Activated naive CD8-positive, alpha-beta T cell treated with anti-CD3 and anti-CD28 coated beads, Interleukin-2, amount 10 ng/mL, durations not matched to agents 7 days and 5 days (primary cell): ENCODE data around the gene SH2D1B. TPM values are rescaled to one million over a fixed set of nuclear protein-coding genes. Genes with fewer than 3 reads are reported as not detected.

Experiments
- ATAC-seq: fragments of 150-1000 bp; cut with Tn5 transposase; one replicate; pipeline ENCODE4 v1.10.0; 2021; ENCODE audit warnings: low read depth, moderate library complexity
- POLR2A ChIA-PET: fragments of 350-600 bp; sonication (Branson Sonifier 250); formaldehyde crosslinking; loops from one replicate; lab custom pipeline; 2021; ENCODE audit warnings: antibody characterized with exemption; lab: Charles Lee
- DNase-seq: peaks from one replicate; pipeline ENCODE4 v3.0.0; 2021
- H3K27ac Mint-ChIP-seq: one replicate; pipeline ENCODE4 v1.8.0; 2022; ENCODE audit warnings: mild to moderate bottlenecking, mixed read lengths
- H3K27me3 Mint-ChIP-seq: one replicate; pipeline ENCODE4 v1.8.0; 2022; ENCODE audit warnings: mild to moderate bottlenecking, moderate library complexity, mixed read lengths
- H3K36me3 Mint-ChIP-seq: one replicate; pipeline ENCODE4 v1.8.0; 2021; ENCODE audit warnings: mild to moderate bottlenecking, mixed read lengths
- H3K4me1 Mint-ChIP-seq: one replicate; pipeline ENCODE4 v1.8.0; 2021; ENCODE audit warnings: mixed read lengths
- H3K4me3 Mint-ChIP-seq: one replicate; pipeline ENCODE4 v1.8.0; 2022; ENCODE audit warnings: mild to moderate bottlenecking, moderate library complexity, mixed read lengths
- H3K9me3 Mint-ChIP-seq: one replicate; pipeline ENCODE4 v1.8.0; 2021; ENCODE audit warnings: mixed read lengths
- total RNA-seq, 2 experiments: library from RNA; stranded (reverse); gene quantifications; one replicate each; pipeline ENCODE4 v1.2.3, GENCODE V29; 2021

SH2D1B gene
- total RNA-seq, 2 experiments from 2014 or later: not detected

GRCh38 chr1:162383091-162383490 lies 28.8 kb downstream of the SH2D1B start:
- no peak overlapping the region for H3K4me3 Mint-ChIP-seq
- POLR2A ChIA-PET: no interaction called here
- H3K9me3 Mint-ChIP-seq: no peaks in the 10 kb centered on the region
- ATAC-seq: no peak
- H3K27ac Mint-ChIP-seq: no peak overlapping the region
- H3K27me3 Mint-ChIP-seq: no peaks in the 10 kb centered on the region
- no peaks in the 10 kb centered on the region for H3K36me3 Mint-ChIP-seq
- H3K4me1 Mint-ChIP-seq: no peaks in the 10 kb centered on the region
- DNase-seq: no peak

- no peak overlapping the region for H3K27ac Mint-ChIP-seq
- ATAC-seq (no peak), DNase-seq (no peak)
- POLR2A ChIA-PET: no interaction called here
- no peaks in the 10 kb centered on the region for H3K9me3 Mint-ChIP-seq
- H3K36me3 Mint-ChIP-seq: no peaks in the 10 kb centered on the region
- H3K27me3 Mint-ChIP-seq: no peaks in the 10 kb centered on the region
- no peak overlapping the region for H3K4me3 Mint-ChIP-seq
- H3K4me1 Mint-ChIP-seq: no peaks in the 10 kb centered on the region
Observed at GRCh38 chr1:162381941-162382750, 29.8 kb downstream of the SH2D1B start.

GRCh38 chr1:162381383-162381782 lies 30.6 kb downstream of the SH2D1B start, which contains the start of gene C1orf226:
TSS of gene C1orf226 (plus strand) at chr1:162381728. CDS start at chr1:162381902, 174 bp downstream.
- POLR2A ChIA-PET: no interaction called here

GRCh38 chr1:162380061-162380846 lies 31.7 kb downstream of the SH2D1B start:
- H3K4me3 Mint-ChIP-seq: no peak overlapping the region
- ATAC-seq: no peak
- POLR2A ChIA-PET: interaction anchor here (0.6 kb wide), 1 partner anchor 9 kb away, joined by 3 read pairs; no protein-coding TSS in a partner anchor

More at GRCh38 chr1:162381383-162381782, 30.6 kb downstream of the SH2D1B start, which contains the start of gene C1orf226:
- no peaks in the 10 kb centered on the region for H3K36me3 Mint-ChIP-seq
- no peaks in the 10 kb centered on the region for H3K27me3 Mint-ChIP-seq
- DNase-seq: no peak
- ATAC-seq: no peak
- no peaks in the 10 kb centered on the region for H3K4me1 Mint-ChIP-seq
- H3K4me3 Mint-ChIP-seq: no peak within 1 kb of the TSS
- no peaks in the 10 kb centered on the region for H3K9me3 Mint-ChIP-seq
- H3K27ac Mint-ChIP-seq: no peak within 1 kb of the TSS

GRCh38 chr1:162376691-162377090 lies 35.2 kb downstream of the SH2D1B start, which contains the start of gene SPATA46:
TSS of gene SPATA46 (minus strand) at chr1:162376854. CDS start at chr1:162376790, 64 bp downstream.
- Mint-ChIP-seq H3K9me3 (no peaks in the 10 kb centered on the region), H3K27me3 (peaks cover 1% of the 10 kb centered on the region), H3K4me1 (no peaks in the 10 kb centered on the region), H3K36me3 (no peaks in the 10 kb centered on the region), H3K4me3 (no peak within 1 kb of the TSS), H3K27ac (no peak within 1 kb of the TSS)
- DNase-seq: no peak
- ATAC-seq: no peak
- POLR2A ChIA-PET: no interaction called here

More at GRCh38 chr1:162380061-162380846, 31.7 kb downstream of the SH2D1B start:
- no peak overlapping the region for H3K27ac Mint-ChIP-seq
- H3K9me3 Mint-ChIP-seq: no peaks in the 10 kb centered on the region
- no peaks in the 10 kb centered on the region for H3K36me3 Mint-ChIP-seq
- DNase-seq: no peak
- peaks cover 1% of the 10 kb centered on the region for H3K27me3 Mint-ChIP-seq
- no peaks in the 10 kb centered on the region for H3K4me1 Mint-ChIP-seq

- H3K27me3 Mint-ChIP-seq: peaks cover 1% of the 10 kb centered on the region
- POLR2A ChIA-PET: no interaction called here
- DNase-seq: no peak
- no peak overlapping the region for H3K4me3 Mint-ChIP-seq
- no peak for ATAC-seq
- no peaks in the 10 kb centered on the region for H3K36me3 Mint-ChIP-seq
- no peaks in the 10 kb centered on the region for H3K9me3 Mint-ChIP-seq
- H3K27ac Mint-ChIP-seq: no peak overlapping the region
- H3K4me1 Mint-ChIP-seq: no peaks in the 10 kb centered on the region
Observed at GRCh38 chr1:162375463-162375862, 36.5 kb downstream of the SH2D1B start.

- H3K4me1 Mint-ChIP-seq: no peaks in the 10 kb centered on the region
- DNase-seq: no peak
- no peak overlapping the region for H3K27ac Mint-ChIP-seq
- no peaks in the 10 kb centered on the region for H3K36me3 Mint-ChIP-seq
- no peak for ATAC-seq
- peaks cover 1% of the 10 kb centered on the region for H3K27me3 Mint-ChIP-seq
- POLR2A ChIA-PET: no interaction called here
- H3K9me3 Mint-ChIP-seq: no peaks in the 10 kb centered on the region
- no peak overlapping the region for H3K4me3 Mint-ChIP-seq
Observed at GRCh38 chr1:162374406-162374805, 37.5 kb downstream of the SH2D1B start.

- Mint-ChIP-seq H3K4me3 (no peak overlapping the region), H3K27ac (no peak overlapping the region), H3K36me3 (no peaks in the 10 kb centered on the region), H3K4me1 (no peaks in the 10 kb centered on the region), H3K9me3 (no peaks in the 10 kb centered on the region), H3K27me3 (peaks cover 1% of the 10 kb centered on the region)
- ATAC-seq: no peak
- POLR2A ChIA-PET: no interaction called here
- DNase-seq: no peak
Observed at GRCh38 chr1:162373541-162374260, 38.2 kb downstream of the SH2D1B start.

- Mint-ChIP-seq H3K9me3 (no peaks in the 10 kb centered on the region), H3K4me3 (no peak overlapping the region), H3K4me1 (no peaks in the 10 kb centered on the region), H3K27me3 (peaks cover 1% of the 10 kb centered on the region), H3K27ac (no peak overlapping the region), H3K36me3 (no peaks in the 10 kb centered on the region)
- ATAC-seq (no peak), DNase-seq (no peak)
- POLR2A ChIA-PET: no interaction called here
Observed at GRCh38 chr1:162373072-162373427, 38.9 kb downstream of the SH2D1B start.

- no peaks in the 10 kb centered on the region for H3K4me1 Mint-ChIP-seq
- no peak for ATAC-seq
Observed at GRCh38 chr1:162372159-162373071, 39.5 kb downstream of the SH2D1B start.

GRCh38 chr1:162371611-162372010 lies 40.3 kb downstream of the SH2D1B start:
- no peaks in the 10 kb centered on the region for H3K9me3 Mint-ChIP-seq
- no peak overlapping the region for H3K27ac Mint-ChIP-seq
- DNase-seq (no peak), ATAC-seq (no peak)
- H3K4me3 Mint-ChIP-seq: no peak overlapping the region
- H3K27me3 Mint-ChIP-seq: peaks cover 1% of the 10 kb centered on the region
- H3K4me1 Mint-ChIP-seq: no peaks in the 10 kb centered on the region
- no peaks in the 10 kb centered on the region for H3K36me3 Mint-ChIP-seq
- POLR2A ChIA-PET: interaction anchor here (0.7 kb wide), 1 partner anchor 8 kb away, joined by 3 read pairs; no protein-coding TSS in a partner anchor

More at GRCh38 chr1:162372159-162373071, 39.5 kb downstream of the SH2D1B start:
- DNase-seq: no peak
- H3K9me3 Mint-ChIP-seq: no peaks in the 10 kb centered on the region
- H3K4me3 Mint-ChIP-seq: no peak overlapping the region
- no peak overlapping the region for H3K27ac Mint-ChIP-seq
- POLR2A ChIA-PET: no interaction called here
- peaks cover 1% of the 10 kb centered on the region for H3K27me3 Mint-ChIP-seq
- H3K36me3 Mint-ChIP-seq: no peaks in the 10 kb centered on the region

GRCh38 chr1:162370721-162371120 lies 41.2 kb downstream of the SH2D1B start:
- Mint-ChIP-seq H3K4me3 (no peak overlapping the region), H3K9me3 (no peaks in the 10 kb centered on the region), H3K36me3 (no peaks in the 10 kb centered on the region), H3K4me1 (no peaks in the 10 kb centered on the region), H3K27ac (no peak overlapping the region), H3K27me3 (peaks cover 1% of the 10 kb centered on the region)
- ATAC-seq: no peak
- no peak for DNase-seq
- POLR2A ChIA-PET: interaction anchor here (0.7 kb wide), 1 partner anchor 9 kb away, joined by 3 read pairs; no protein-coding TSS in a partner anchor
